Panc1 (cell line): Measurements from ENCODE around the gene CA10.

Source experiments
- TF ChIP-seq, protein P1 (sequence below): fragments of 450-650 bp; IDR thresholded peaks from 2 replicates; pipeline ENCODE4 v1.5.1; 2017; ENCODE audit warnings: mild to moderate bottlenecking
- TF ChIP-seq, protein P2 (sequence below), 2 experiments: IDR thresholded peaks; 2 replicates each; pipeline ENCODE4 v1.6.1; 2011 to 2012; ENCODE audit warnings: low read depth in 2 of 2, control low read depth in 1 of 2, low read length in 1 of 2, mild to moderate bottlenecking in 1 of 2, moderate library complexity in 1 of 2; ENCODE audit not compliant: insufficient read depth in 1 of 2

- TF ChIP-seq, protein P1, sequence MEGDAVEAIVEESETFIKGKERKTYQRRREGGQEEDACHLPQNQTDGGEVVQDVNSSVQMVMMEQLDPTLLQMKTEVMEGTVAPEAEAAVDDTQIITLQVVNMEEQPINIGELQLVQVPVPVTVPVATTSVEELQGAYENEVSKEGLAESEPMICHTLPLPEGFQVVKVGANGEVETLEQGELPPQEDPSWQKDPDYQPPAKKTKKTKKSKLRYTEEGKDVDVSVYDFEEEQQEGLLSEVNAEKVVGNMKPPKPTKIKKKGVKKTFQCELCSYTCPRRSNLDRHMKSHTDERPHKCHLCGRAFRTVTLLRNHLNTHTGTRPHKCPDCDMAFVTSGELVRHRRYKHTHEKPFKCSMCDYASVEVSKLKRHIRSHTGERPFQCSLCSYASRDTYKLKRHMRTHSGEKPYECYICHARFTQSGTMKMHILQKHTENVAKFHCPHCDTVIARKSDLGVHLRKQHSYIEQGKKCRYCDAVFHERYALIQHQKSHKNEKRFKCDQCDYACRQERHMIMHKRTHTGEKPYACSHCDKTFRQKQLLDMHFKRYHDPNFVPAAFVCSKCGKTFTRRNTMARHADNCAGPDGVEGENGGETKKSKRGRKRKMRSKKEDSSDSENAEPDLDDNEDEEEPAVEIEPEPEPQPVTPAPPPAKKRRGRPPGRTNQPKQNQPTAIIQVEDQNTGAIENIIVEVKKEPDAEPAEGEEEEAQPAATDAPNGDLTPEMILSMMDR: no peak
- TF ChIP-seq, protein P2, sequence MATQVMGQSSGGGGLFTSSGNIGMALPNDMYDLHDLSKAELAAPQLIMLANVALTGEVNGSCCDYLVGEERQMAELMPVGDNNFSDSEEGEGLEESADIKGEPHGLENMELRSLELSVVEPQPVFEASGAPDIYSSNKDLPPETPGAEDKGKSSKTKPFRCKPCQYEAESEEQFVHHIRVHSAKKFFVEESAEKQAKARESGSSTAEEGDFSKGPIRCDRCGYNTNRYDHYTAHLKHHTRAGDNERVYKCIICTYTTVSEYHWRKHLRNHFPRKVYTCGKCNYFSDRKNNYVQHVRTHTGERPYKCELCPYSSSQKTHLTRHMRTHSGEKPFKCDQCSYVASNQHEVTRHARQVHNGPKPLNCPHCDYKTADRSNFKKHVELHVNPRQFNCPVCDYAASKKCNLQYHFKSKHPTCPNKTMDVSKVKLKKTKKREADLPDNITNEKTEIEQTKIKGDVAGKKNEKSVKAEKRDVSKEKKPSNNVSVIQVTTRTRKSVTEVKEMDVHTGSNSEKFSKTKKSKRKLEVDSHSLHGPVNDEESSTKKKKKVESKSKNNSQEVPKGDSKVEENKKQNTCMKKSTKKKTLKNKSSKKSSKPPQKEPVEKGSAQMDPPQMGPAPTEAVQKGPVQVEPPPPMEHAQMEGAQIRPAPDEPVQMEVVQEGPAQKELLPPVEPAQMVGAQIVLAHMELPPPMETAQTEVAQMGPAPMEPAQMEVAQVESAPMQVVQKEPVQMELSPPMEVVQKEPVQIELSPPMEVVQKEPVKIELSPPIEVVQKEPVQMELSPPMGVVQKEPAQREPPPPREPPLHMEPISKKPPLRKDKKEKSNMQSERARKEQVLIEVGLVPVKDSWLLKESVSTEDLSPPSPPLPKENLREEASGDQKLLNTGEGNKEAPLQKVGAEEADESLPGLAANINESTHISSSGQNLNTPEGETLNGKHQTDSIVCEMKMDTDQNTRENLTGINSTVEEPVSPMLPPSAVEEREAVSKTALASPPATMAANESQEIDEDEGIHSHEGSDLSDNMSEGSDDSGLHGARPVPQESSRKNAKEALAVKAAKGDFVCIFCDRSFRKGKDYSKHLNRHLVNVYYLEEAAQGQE (IDR thresholded peaks at IDR 0.05; ENCODE audit: insufficient read depth in 1 of 2, low read depth in 2 of 2, low read length in 1 of 2): no peak
These were observed 356.0 kb downstream of the CA10 start for GRCh38 chr17:51802544-51802943.
